ENCODE measurements around the gene CLK1. TPM values are rescaled to one million over a fixed set of nuclear protein-coding genes. Genes with fewer than 3 reads are reported as not detected.
"Not testable (repeated sequence)": the region's sequence is repeated elsewhere in the genome, so short reads cannot be mapped to it uniquely, and the experiment has no call there.

The CLK1 gene
- total RNA-seq, 2 donors from 2014 or later: 49.4 to 59.5 TPM

DNA sequence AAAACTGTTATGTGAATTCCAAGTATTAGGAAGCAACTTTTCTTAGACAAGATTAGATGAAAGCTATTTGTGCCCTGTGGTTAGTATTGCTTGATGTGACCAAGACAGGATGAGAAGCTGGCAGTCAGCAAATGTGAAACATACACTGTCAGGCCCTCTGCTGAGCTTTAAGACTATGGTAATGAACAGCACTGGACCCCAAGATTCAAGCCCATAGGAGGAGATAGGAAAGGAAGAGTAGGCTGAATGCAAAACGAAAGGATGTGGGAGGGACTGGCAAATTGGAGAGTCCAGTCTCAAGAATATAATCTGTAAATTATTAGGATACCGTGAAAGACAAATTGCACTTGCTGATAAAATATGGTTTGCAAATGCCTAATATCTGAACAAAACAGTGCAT is 36.4 kb downstream of the CLK1 start:
- Histone ChIP-seq H3K9me3 (no peaks in the 10 kb centered on the region), H3K4me3 (no peak overlapping the region), H3K36me3 (no peaks in the 10 kb centered on the region), H3K27ac (no peak overlapping the region), H3K4me1 (no peaks in the 10 kb centered on the region), H3K27me3 (no peaks in the 10 kb centered on the region), H3K9ac (ENCODE audit: low read depth in 2 of 2, low read length in 2 of 2) (no peak overlapping the region)
- TF ChIP-seq, protein P1, sequence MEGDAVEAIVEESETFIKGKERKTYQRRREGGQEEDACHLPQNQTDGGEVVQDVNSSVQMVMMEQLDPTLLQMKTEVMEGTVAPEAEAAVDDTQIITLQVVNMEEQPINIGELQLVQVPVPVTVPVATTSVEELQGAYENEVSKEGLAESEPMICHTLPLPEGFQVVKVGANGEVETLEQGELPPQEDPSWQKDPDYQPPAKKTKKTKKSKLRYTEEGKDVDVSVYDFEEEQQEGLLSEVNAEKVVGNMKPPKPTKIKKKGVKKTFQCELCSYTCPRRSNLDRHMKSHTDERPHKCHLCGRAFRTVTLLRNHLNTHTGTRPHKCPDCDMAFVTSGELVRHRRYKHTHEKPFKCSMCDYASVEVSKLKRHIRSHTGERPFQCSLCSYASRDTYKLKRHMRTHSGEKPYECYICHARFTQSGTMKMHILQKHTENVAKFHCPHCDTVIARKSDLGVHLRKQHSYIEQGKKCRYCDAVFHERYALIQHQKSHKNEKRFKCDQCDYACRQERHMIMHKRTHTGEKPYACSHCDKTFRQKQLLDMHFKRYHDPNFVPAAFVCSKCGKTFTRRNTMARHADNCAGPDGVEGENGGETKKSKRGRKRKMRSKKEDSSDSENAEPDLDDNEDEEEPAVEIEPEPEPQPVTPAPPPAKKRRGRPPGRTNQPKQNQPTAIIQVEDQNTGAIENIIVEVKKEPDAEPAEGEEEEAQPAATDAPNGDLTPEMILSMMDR (IDR thresholded peaks at IDR 0.05): no peak
- no peak for DNase-seq
- intact Hi-C loops (cut with DNase I): no loop called here

DNA sequence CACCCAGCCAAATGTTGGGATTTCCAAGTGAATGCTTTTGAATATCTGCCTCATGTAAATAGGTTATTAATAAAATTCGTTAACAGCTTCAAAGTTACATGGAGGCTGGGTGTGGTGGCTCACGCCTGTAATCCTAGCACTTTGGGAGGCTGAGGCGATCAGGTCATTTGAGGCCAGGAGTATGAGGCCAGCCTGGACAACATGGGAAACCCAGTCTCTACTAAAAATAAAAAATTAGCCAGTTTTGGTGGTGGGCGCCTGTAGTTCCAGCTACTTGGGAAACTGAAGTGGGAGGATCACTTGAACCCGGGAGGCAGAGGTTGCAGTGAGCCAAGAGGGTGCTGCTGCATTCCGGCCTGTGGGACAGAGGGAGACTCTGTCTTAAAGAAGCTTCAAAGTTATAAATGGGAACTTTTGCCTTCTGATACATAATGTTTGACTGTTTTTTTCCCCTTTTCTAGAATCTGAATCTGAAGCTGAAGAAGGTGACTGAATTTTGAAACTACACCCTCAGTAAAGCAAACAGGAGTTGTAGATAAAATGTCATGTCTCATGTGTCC is 42.7 kb downstream of the CLK1 start:
- Histone ChIP-seq H3K36me3 (peaks cover 14% of the 10 kb centered on the region), H3K27ac (no peak overlapping the region), H3K4me3 (no peak overlapping the region), H3K4me1 (no peaks in the 10 kb centered on the region), H3K9me3 (no peaks in the 10 kb centered on the region), H3K9ac (ENCODE audit: low read depth in 2 of 2, low read length in 2 of 2) (no peak overlapping the region), H3K27me3 (no peaks in the 10 kb centered on the region)
- intact Hi-C loops (cut with DNase I): no loop called here
- no peak for DNase-seq
- TF ChIP-seq, protein P1 (IDR thresholded peaks at IDR 0.05): no peak

DNA sequence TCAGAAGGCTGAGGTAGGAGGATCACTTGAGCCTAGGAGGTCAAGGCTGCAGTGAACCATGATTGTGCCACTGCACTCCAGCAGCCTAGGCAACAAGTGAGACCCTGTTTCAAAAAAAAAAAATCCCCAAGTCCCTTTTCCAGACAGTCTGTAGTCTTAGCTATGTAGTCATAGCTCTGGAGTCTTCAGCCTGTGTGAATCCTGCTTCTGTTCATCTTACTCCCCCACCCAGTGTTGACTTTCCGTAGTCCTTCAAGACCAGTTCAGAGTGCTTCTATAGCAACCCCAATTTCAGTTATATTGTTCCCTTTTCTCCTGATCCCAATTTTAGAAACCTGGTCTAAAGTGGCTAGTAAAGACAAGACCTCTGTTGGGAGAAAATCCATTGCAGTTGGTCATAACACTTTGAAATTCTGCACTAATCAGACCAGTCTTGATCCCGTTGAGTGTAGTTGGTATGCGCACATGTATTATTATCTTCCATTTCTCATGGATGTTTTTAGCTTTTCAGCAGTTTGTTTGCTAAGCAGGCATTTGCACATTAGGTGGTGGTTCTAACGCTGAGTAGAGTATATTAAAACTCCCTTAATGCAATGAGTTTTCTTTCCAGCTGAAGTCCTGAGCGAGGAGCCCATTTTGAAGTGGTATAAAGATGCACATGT is 43.8 kb downstream of the CLK1 start:
- no peaks in the 10 kb centered on the region for H3K4me1 ChIP-seq
- H3K27me3 ChIP-seq: no peaks in the 10 kb centered on the region
- no peaks in the 10 kb centered on the region for H3K9me3 ChIP-seq
- H3K4me3 ChIP-seq: no peak overlapping the region
- DNase-seq: no peak
- no peak overlapping the region for H3K27ac ChIP-seq
- peaks cover 24% of the 10 kb centered on the region for H3K36me3 ChIP-seq
- intact Hi-C loops (cut with DNase I): no loop called here
- TF ChIP-seq, protein P1 (IDR thresholded peaks at IDR 0.05): no peak
- H3K9ac ChIP-seq (ENCODE audit: low read depth in 2 of 2, low read length in 2 of 2): no peak overlapping the region

DNA sequence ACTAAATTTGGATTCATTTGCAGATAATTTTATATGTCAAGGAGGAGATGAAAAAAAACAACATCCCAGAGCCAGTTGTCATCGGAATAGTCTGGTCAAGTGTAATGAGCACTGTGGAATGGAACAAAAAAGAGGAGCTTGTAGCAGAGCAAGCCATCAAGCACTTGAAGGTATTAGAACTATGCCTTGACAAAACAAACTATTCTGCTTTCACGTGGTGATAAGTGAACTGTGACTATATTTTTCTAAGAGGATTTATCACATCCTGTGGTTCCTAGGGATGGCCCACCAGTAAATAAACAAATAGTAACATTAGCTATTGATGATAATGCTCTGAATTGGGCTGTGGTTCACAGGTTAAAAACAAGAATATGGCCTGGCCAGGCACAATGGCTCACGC is 45.7 kb downstream of the CLK1 start:
- H3K27ac ChIP-seq; H3K27me3 ChIP-seq; H3K9me3 ChIP-seq; H3K9ac ChIP-seq (ENCODE audit: low read depth in 2 of 2, low read length in 2 of 2); intact Hi-C loops (cut with DNase I); H3K4me1 ChIP-seq; DNase-seq; H3K4me3 ChIP-seq: not testable (repeated sequence)
- H3K36me3 ChIP-seq: peaks cover 37% of the 10 kb centered on the region

DNA sequence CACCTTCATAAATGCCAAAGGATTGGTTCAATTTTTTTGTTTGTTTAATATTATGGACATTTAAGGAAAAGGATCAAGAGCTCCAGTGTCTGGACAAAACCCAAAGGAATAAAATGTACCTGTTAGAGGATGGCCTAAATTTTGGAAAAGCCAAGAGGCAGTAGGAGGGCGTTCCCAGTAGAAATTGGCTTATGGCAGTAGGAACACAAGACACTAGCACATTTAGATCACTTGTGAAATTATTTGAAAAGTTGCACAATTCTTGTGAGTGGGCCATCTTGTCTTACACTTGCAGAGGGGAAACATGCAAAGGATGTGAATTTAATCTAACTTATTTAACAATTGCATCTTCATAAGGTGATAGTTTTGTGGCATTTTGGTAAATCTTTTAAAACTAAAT is 49.5 kb downstream of the CLK1 start:
- DNase-seq: no peak
- peaks cover 31% of the 10 kb centered on the region for H3K36me3 ChIP-seq
- H3K27me3 ChIP-seq: no peaks in the 10 kb centered on the region
- intact Hi-C loops (cut with DNase I): loop anchor here (5.0 kb wide), 1 partner anchor 103 kb away; no protein-coding TSS in a partner anchor
- no peak overlapping the region for H3K9ac ChIP-seq (ENCODE audit: low read depth in 2 of 2, low read length in 2 of 2)
- TF ChIP-seq, protein P1 (IDR thresholded peaks at IDR 0.05): no peak
- H3K9me3 ChIP-seq: no peaks in the 10 kb centered on the region
- no peaks in the 10 kb centered on the region for H3K4me1 ChIP-seq
- H3K27ac ChIP-seq: no peak overlapping the region
- no peak overlapping the region for H3K4me3 ChIP-seq

DNA sequence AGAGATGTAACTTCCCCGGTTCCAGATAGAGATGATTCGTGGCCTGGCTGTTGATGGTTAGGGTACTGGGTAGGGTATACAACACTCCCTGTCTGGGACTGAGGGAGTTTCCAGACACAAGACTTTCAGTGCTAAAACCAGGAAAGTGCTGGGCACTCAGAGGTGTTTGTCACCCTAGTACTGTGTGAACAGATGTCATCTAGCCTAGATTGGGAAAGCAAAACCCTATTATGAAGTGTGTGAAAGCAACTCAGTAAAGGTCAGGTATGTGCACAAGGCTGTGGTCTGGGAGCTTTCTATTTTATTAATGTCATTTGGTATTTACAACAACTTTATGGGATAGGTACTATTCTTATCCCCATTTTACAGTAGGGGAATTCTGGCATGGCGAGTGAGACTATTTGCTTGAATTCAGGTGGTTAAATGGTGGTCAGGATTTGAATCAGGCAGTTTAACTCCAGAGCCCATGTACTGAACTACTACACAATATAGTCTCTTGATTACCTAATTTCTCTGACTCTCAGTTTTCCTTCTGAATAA is 50.1 kb downstream of the CLK1 start:
- intact Hi-C loops (cut with DNase I): loop anchor here (5.0 kb wide), 1 partner anchor 102 kb away; no protein-coding TSS in a partner anchor
- H3K36me3 ChIP-seq: peaks cover 31% of the 10 kb centered on the region
- H3K27me3 ChIP-seq: no peaks in the 10 kb centered on the region
- no peak overlapping the region for H3K27ac ChIP-seq
- H3K9ac ChIP-seq (ENCODE audit: low read depth in 2 of 2, low read length in 2 of 2): no peak overlapping the region
- H3K4me3 ChIP-seq: no peak overlapping the region
- TF ChIP-seq, protein P1 (IDR thresholded peaks at IDR 0.05): no peak
- no peaks in the 10 kb centered on the region for H3K9me3 ChIP-seq
- no peak for DNase-seq
- no peaks in the 10 kb centered on the region for H3K4me1 ChIP-seq
